HT-29 (cell line): ENCODE measurements around the gene ADAM17. TPM values are rescaled to one million over a fixed set of nuclear protein-coding genes. Genes with fewer than 3 reads are reported as not detected.
"Not testable (repeated sequence)": the region's sequence is repeated elsewhere in the genome, so short reads cannot be mapped to it uniquely, and the experiment has no call there.

ENCODE experiments used
- DNase-seq: peaks from one replicate; pipeline ENCODE4 v3.0.0-alpha.2; 2015; ENCODE audit warnings: low spot score
- total RNA-seq: library from RNA; depleted of rRNA; stranded (reverse); fragments of >200 nt; shearing (Covaris generic); gene quantifications from 2 replicates; pipeline ENCODE4 v1.2.3, GENCODE V29; 2014; rRNA removed

Gene ADAM17
- total RNA-seq: 15.4 and 18.7 TPM in 2 replicates

DNA sequence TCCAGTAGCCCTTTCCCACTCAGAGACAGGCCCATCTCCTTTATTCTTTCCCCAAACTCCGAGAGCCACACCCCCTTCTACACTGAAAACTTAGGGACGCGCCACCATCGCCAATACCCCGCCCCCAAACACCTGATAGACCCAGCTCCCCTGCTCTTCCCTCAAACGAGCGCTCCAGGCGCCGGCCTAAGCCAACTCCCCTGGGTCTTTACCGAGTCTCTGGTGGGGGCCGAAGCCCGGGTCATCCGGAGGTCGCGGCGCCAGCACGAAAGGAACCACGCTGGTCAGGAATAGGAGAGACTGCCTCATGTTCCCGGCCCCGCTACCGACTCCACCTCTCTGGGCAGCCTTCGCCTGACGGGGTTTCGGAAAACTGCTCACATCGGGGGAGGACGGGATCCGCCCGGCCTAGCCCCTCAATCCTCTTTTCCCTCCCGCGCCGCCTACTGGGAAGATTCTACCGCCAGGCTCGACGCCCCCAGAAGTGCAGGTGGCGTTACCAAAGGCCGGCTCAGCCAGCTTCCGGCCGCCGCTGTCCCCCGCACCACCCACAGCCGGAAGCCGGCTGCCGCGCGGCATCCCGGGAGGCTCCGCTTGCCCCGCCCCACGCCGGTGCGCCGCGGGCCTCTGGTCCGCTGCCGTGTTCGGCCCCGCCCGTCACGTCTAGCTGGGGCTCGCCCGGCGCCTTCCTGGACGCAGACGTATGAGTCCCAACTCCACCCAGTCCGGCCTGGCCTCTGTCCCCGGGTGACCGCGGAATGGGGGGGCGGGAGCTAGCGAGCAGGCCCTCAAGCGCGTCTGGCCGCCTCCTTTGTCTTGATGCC lies at the start of gene ADAM17:
TSS of gene ADAM17 (minus strand) at position 534 of the 824 bp plus-strand sequence. CDS start at position 309, 225 bp downstream.
- DNase-seq: peak; percentile 97

DNA sequence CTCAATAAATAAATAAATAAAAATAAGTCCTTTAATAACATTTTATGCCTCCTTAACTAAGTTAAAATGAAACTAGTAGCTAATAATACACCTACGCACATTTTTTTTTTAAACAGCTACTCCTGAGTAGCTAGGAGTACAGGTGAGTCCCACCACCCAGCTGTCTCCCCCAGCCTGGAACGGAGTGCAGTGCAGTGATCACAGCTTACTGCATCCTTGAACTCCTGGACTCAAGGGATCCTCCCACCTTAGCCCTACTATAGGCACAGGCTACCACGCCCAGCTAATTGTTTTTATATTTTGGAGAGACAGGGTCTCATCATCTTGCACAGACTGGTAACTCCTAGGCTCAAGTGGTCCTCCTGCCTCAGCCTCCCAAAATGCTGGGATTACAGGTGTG lies 46.8 kb upstream of the ADAM17 start:
- DNase-seq: no peak

DNA sequence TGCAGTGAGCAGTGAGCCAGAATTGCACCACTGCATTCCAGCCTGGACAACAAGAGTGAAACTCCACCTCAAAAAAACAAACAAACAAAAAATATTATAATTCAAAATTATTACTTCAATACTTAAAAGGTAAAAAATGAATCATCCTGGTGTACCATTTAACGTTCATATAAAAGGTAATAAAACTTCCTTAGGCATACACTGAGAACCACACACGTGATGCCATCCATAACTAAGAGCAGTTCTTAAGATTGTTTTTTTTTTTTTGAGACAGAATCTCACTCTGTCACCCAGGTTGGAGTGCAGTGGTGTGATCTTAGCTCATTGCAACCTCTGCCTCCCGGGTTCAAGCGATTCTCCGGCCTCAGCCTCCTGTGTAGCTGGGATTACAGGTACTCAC lies 45.8 kb upstream of the ADAM17 start:
- no peak for DNase-seq

DNA sequence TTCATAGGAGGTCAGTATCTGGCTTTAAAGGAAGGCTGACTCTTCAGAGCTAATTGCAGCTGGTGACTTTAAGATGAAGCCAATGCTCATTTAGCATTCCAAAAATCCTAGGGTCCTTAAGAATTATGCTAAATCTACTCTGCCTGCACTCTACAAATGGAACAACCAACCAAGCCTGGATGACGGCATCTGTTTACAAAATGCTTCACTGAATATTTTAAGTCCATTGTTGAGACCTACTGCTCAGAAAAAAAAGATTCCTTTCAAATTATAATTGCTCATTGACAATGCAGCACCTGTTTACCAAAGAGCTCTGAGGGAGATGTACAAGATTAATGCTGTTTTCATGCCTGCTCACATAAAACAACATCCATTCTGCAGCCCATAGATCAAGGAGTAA lies 43.8 kb upstream of the ADAM17 start:
- DNase-seq: no peak

DNA sequence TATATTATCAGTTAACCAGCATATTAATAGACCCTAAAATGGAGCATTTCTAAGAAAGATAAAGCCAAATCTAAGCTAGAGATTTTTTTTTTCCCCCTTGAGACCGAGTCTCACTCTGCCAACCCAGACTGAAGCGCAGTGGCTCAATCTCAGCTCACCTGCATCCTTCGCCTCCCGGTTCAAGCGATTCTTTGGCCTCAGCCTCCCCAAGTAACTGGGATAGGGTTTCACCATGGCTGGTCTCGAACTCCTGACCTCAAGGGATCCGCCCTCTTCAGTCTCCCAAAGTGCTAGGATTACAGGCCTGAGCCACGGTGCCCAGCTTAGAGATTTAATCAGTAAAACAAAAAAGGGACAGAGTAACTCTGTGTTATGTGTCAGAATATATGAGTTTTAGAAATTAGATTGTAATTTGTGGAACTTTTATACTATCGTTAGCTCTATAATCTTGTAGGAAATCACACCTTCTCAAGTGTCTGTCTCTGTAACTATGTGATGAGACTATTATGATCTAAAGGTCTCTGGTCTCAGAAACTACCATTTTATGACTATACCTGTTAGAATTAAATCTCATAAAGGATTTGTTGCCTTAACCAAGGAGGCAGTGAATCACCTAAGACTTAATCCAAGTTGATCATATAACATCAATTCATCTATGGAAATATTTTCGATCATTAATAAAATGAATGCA lies 41.1 kb upstream of the ADAM17 start:
- no peak for DNase-seq

DNA sequence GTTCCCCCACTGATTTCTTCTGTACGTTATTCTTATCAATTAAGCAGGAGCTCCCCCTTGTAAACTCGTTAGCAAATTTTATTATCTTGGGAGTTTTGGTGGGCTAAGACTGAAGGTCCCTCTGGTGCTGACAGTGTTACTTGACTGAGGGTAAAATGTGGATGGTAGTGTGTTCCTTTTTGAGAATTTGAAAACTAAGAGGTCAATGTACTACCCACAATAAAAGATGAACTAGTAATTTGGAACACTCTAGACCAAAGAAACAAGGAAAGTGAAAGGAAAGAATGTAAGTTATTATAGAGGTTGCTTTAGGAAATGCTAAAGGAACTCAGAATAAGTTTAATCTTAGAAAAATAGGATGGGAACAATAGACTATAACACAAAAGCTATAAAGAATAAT lies 40.1 kb upstream of the ADAM17 start:
- no peak for DNase-seq

DNA sequence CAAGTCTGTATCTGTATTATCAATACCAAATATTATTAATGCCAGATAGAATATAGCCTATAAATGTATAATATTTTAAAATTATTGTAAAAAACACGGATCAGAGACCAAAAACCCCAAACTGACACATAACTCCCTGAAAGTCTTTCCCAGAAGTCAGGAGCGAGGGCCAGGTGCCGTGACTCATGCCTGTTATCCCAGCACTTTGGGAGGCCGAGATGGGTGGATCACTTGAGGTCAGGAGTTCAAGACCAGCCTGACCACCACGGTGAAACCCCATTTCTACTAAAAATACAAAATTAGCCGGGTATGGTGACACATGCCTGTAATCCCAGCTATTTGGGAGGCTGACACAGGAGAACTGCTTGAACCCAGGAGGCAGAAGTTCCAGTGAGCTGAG lies 39.6 kb upstream of the ADAM17 start:
- DNase-seq: not testable (repeated sequence)

DNA sequence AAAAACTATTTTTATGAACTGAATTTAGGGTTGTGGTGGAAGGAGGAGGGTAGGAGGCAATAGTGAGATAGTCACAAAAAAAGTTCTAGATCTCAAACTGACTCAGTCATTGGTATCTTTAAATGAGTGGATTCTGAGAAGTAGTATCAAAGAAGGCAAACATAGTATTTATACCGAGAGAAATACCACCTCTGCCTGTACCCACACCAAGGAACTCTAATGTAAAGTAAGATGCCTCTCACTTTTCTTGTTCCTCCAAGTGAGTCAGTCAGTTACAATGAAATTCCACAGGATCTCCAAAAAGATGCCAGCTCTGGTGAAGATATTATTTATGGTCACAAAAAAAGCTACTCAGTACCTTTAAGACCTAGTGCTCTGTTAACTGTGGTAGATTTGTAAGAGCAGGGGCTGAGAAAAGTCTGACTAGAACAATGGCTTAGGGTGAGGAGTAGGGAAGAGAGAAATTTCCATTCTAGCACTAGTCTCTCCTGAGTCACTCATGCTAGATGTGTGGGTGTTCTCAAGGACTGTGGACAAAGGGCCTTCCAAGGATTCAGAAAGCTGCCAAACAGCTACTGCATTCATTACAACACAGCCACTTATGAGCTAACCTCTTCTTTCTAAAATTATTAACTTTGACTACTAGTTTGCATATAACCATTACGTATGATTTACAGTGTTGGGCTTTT lies 38.9 kb upstream of the ADAM17 start:
- DNase-seq: peak; percentile 3

DNA sequence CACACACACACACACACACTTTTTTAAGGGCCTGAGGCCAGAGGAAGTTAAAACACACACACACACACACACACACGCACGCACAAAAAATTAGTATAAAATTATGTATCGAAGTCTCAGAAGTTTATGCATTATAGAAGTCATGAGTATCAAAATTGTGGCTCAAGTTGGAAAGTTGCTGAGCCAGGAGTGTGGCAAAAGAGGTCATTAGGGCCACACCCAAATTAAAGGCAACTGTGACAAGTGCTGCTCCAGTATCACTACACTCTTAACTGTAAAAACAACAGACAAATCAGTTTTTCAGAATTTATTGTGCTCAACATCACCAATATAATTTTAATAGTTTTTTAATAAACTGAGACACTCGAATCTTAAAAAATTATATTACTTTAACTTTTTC lies 38.3 kb upstream of the ADAM17 start:
- no peak for DNase-seq

DNA sequence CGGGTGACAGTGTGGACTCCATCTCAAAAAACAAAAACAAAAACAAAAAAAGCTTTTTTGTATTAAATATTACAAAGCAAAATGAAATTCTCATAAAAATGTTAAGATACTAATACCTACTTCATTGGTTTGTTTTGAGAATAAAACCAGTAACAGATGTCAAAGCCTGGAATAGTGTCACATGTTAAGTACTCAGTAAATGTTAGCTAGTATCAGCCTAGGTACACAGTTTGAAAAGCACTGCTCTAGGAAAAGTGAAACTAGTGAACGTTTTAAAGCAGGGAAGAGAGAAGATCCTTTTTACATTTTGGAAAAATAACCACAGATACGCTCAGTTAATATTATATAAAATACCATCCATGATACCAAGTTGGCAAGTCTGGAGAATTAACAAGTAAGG lies 37.1 kb upstream of the ADAM17 start:
- DNase-seq: no peak

DNA sequence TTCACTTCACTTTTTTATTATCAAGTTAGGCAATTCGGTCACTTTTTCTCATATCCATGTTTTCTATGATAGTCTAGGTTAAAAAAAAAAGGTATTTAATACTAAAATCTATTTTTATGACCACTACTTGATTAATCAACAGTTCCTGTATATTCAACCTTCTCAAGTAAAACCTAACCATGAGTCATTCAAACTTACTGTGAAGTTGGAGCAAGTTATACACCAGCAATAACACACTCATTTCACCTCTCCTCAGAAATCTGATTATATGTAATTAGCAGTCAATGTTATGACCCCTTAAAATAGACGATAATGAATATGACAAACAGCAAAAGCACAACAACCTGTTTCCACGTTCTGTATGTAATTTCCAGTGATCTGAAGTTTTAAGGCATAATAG lies 35.0 kb upstream of the ADAM17 start:
- DNase-seq: no peak

DNA sequence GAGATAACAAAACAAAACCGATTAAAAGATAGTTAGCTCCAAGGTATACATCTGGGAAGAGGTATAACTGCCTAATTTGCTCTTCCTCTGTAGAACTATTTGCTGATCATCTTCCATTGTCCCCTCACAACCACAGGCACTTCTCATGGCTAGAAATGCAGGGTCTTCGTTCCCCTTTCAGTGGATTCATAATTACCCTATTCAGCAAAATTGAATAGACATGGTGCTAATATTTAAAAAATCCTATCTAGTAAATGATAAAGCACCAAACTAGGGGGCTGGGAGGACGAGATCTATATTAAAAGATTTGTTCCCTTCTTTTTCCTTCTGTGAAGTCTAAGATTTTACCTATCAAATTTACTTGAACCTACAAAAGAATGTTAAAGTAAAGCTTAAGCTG lies 30.8 kb upstream of the ADAM17 start:
- no peak for DNase-seq

DNA sequence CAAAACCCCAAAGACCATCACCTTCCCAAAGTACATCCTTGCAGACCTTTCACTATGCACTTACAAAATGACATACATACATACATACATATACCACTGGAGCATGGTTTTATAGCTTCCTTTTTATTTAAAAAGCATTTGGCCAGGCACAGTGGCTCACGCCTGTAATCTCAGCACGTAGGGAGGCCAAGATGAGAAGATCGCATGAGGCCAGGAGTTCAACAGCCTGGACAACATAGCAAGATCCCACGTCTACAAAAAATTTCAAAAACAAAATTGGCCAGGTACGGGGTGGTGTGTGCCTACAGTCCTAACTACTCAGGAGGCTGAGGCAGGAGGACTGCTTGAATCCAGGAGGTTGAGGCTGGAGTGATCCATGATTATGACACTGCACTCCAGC lies 29.9 kb upstream of the ADAM17 start:
- DNase-seq: no peak

DNA sequence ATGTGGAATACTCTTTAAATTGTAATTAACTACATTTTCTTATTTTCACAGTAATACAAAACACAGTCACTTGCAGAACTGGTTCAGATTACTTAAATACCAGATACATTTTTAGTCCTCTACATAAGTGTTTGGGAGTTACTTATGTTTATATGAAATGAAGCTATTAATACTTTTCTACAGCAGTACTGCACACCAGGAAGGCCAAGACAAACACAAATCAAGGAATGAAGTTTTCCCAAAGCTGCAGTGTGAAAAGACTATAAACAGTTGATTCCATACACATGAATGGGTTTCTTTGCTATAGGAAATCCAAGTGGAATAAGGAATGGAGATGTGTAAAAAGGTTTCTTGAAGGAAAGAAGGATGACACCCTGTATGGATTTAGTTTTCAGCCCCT lies 29.3 kb upstream of the ADAM17 start:
- not testable (repeated sequence) for DNase-seq

DNA sequence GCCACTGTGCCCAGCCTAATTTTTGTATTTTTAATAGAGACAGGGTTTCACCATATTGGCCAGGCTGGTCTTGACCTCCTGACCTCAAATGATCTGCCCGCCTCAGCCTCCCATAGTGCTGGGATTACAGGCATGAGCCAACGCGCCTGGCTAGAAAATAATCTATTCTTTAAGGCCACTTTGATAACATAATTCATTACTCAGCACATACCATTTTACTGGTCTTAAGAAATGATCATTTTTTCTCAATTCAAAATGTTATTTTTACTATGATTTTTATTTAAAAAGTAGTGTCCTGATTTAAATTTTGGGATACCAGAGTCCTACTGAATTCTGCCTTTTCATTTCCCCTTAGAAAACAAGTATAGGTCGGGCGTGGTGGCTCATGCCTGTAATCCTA lies 27.0 kb upstream of the ADAM17 start:
- DNase-seq: no peak

DNA sequence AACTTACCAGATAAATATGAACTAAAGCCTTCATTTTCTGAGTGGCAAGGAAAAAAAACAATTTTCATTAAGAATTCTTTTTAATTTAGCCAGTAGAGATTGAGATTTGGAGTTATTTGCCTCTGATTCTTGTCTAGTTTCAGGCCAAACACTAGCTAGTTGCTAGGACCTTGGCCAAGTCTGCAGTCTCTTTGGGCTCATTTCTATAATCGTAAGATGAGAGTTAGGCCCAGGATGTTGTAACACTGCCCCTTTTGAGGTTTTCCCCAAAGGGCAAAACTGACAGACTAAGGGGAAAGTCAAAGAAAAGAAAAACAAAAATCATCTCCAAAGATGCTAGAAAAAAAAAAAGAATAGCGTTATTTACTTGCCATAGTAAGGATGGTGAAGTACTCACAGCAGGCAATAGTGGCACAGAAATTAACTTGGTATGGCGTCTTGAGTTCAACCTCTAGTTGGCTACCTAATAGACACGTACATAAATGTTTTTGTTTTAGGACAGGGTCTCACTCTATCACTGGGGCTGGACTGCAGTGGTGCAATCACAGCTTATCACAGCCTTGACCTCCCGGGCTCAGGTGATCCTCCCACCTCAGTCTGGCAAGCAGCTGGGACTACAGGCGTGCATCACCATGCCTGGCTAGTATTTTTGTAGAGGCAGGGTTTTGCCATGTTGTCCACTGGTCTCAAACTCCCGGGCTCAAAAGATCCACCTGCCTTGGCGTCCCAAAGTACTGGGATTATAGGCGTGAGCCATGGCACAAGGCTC lies 23.0 kb upstream of the ADAM17 start:
- no peak for DNase-seq

DNA sequence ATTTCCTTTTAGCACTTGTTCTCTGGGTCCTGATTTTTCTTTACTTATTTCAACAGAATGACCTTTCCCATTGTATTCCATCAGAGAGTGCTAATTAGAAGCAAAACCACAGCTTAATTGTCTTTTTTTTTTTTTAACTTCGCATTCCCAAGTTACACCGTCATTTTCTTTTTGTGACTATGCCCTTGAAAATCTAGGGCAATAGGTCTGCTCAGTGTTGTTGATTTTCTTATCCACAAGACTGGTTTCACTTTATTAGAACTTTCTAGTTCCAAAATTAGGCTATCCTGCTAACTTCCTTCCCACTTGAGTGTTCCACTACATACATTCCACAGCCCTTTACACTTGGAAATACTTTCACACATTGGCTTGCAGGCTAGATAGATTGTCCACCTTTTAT lies 18.7 kb upstream of the ADAM17 start:
- no peak for DNase-seq

DNA sequence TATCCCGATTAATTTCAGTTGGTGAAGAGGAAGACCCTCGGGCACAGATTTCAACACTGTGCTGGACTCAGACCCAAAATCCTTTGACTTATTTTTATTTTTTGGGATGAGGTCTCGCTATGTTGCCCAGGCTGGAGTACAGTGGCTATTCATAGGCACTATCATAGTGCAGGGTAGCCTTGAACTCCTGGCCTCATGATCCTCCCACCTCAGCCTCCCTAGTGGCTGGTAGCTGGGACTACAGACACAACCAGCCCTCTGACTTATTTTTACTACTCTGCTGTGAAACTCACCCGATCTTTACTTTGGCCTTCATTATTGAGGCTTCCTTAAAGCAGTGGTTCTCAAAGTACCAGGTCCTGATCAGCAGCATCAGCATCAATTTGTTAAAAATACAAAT lies 18.2 kb upstream of the ADAM17 start:
- DNase-seq: no peak

DNA sequence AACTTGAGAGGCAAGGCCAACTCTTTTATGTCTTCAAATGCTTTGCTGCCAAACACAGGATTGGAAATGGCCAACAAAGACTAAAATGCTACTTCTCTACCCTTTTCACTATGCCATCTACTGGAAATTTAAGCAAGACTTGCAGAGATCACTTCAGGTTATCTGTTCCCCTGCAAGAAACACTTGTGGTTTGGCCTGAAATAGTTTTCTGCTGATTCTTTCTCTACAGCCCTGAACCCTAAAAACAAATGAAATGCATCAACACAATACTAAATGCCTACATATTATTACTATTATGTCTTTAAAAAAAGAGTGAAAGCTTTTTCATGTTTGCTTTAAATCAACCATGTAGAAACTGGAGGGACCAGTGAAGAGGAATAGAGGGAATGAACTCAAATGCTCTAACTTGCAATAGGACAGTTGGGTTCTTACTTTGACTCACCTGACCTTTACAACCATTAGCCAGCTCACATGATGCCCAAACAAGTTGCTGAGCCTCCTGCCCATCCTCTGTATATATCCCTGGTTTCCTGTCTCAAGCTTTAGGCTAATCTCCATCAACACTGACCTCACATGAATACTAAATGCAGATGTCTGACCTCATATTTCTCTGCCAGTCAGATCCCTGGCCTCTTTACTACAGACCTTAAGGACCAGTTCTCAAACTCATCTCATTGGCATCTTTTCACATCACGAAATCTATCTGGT lies 17.5 kb upstream of the ADAM17 start:
- DNase-seq: no peak

DNA sequence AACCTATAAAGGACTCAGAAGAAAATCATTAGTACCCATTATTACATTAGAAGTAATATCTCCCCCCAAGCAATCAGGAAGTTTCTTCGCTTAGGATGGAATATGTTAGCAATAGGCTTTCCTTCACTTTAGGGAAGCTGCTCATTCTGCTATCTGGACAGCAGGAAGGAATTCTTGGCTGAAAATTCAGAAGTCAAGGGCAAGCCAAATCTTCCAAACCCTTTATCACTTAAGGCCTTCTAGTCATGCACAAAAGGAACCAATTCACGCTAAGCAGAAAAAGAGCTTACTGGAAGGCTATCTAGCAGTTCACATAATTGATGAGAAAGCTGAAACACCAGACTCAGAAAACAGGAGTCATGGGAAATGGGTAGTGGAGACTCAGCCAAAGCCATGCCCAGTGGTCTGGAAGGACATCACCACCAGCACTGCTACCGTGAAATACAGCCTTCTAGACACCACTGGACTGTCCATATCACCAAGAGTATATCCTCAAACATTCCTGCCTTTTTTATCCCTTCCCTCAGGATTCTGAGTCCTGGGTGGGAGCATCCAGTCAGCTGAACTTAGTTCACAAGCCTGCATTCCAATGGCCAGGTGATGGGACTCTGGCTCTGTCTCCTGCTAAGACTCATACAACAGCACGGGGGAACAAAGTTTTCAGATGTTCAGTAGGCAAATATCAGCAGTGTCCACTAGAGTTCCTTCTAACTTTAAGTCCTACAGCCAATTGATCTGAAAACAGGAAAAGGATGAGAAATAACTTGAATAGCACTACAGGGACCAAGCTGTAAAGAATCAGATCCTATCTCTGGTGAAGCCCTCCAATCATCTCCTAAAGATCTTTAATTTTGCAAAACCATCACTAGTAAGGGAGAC lies 14.8 kb upstream of the ADAM17 start:
- DNase-seq: no peak
